Breast epithelium (tissue), 4 donors: ENCODE results near the gene GLMP. TPM values are rescaled to one million over a fixed set of nuclear protein-coding genes. Genes with fewer than 3 reads are reported as not detected.

Experiments used
- DNase-seq, 2 donors: peaks; one replicate each; pipeline ENCODE4 v3.0.0-alpha.2; 2019; ENCODE audit warnings: low spot score in 2 of 2
- H3K27ac ChIP-seq, 2 donors: fragments of 200-600 bp; sonication (generic) in 1 of 2; one replicate each; pipeline ENCODE4 v1.5.1; 2016 to 2019; ENCODE audit warnings: mild to moderate bottlenecking in 1 of 2
- H3K27me3 ChIP-seq, 2 donors: fragments of 200-600 bp; sonication (generic) in 1 of 2; one replicate each; pipeline versions ENCODE4 v1.5.1 to v1.6.0; 2017 to 2019; ENCODE audit warnings: control low read depth in 1 of 2, mild to moderate bottlenecking in 1 of 2
- H3K36me3 ChIP-seq: fragments of 200-600 bp; one replicate; pipeline ENCODE4 v1.5.1; 2019
- H3K4me1 ChIP-seq, 2 donors: fragments of 200-600 bp; sonication (generic); one replicate each; pipeline ENCODE4 v1.5.1; 2016 to 2019; ENCODE audit warnings: control low read depth in 1 of 2
- H3K4me3 ChIP-seq, 3 donors: fragments of 200-600 bp; sonication (generic); 1 replicate in 2 of 3; 2 replicates in 1 of 3; pipeline ENCODE4 v1.5.1; 2016 to 2019; ENCODE audit warnings: mild to moderate bottlenecking in 3 of 3, moderate library complexity in 2 of 3
- H3K9me3 ChIP-seq, 2 donors: fragments of 200-600 bp; sonication (generic) in 1 of 2; one replicate each; pipeline ENCODE4 v1.5.1; 2016 to 2019; ENCODE audit warnings: control low read depth in 1 of 2
- CTCF ChIP-seq, 3 donors: fragments of 450-650 bp; IDR thresholded peaks; one replicate each; pipeline ENCODE4 v1.5.1; 2016 to 2017; ENCODE audit warnings: antibody characterized with exemption in 3 of 3, mild to moderate bottlenecking in 3 of 3, moderate library complexity in 3 of 3
- POLR2A ChIP-seq: fragments of 450-650 bp; IDR thresholded peaks from one replicate; pipeline ENCODE4 v1.6.1; 2016; ENCODE audit warnings: antibody characterized with exemption, mild to moderate bottlenecking, moderate library complexity
- POLR2AphosphoS5 ChIP-seq, 3 donors: sonication (generic); formaldehyde crosslinking; IDR thresholded peaks; one replicate each; pipeline ENCODE4 v1.6.1; 2017; ENCODE audit warnings: antibody characterized with exemption in 3 of 3
- intact Hi-C: fragments of 100-400 bp; cut with DNase I; formaldehyde crosslinking; loops from one replicate; pipeline ENCODE4 v1.15.1; 2023; ENCODE audit warnings: low total_unique reads
- total RNA-seq, 3 donors: library from RNA; depleted of rRNA; stranded (reverse); fragments of >200 nt; gene quantifications; one replicate each; pipeline ENCODE4 v1.1.0, GENCODE V29; 2016

Gene GLMP
- total RNA-seq, 3 donors from 2014 or later, result 36.4 to 68.5 (median 40.2) TPM

GRCh38 chr1:156319664-156320063, 24.2 kb upstream of the GLMP start:
- Histone ChIP-seq H3K9me3 (no peaks in the 10 kb centered on the region), H3K4me3 (no peak overlapping the region), H3K27me3 (no peaks in the 10 kb centered on the region), H3K4me1 (no peaks in the 10 kb centered on the region), H3K36me3 (peaks cover 19% of the 10 kb centered on the region), H3K27ac (no peak overlapping the region)
- DNase-seq, result no peak
- intact Hi-C loops, result no loop called here
- TF ChIP-seq CTCF (IDR thresholded peaks at IDR 0.05), result peak in 2 of 3 donors; percentile 38 to 42
- TF ChIP-seq POLR2A, result no peak

GRCh38 chr1:156316909-156317308, 21.4 kb upstream of the GLMP start:
- H3K36me3 ChIP-seq, result peaks cover 21% of the 10 kb centered on the region
- H3K4me1 ChIP-seq, result no peaks in the 10 kb centered on the region
- TF ChIP-seq POLR2AphosphoS5 (IDR thresholded peaks at IDR 0.05) (no peak), CTCF (IDR thresholded peaks at IDR 0.05) (no peak), POLR2A (no peak)
- intact Hi-C loops, result no loop called here
- no peak overlapping the region for H3K4me3 ChIP-seq
- no peaks in the 10 kb centered on the region for H3K9me3 ChIP-seq
- DNase-seq, result no peak
- H3K27me3 ChIP-seq, result no peaks in the 10 kb centered on the region
- H3K27ac ChIP-seq, result no peak overlapping the region

- intact Hi-C loops, result no loop called here
- H3K4me1 ChIP-seq, result no peaks in the 10 kb centered on the region
- DNase-seq, result peak in 1 of 2 donors; percentile 66
- H3K36me3 ChIP-seq, result peaks cover 10% of the 10 kb centered on the region
- peak overlapping the region; percentile 50 to 79 for H3K27ac ChIP-seq
- H3K9me3 ChIP-seq, result no peaks in the 10 kb centered on the region
- no peaks in the 10 kb centered on the region for H3K27me3 ChIP-seq
- TF ChIP-seq CTCF (IDR thresholded peaks at IDR 0.05) (no peak), POLR2A (no peak), POLR2AphosphoS5 (IDR thresholded peaks at IDR 0.05) (peak in 1 of 3 donors; percentile 26)
- no peak overlapping the region for H3K4me3 ChIP-seq
These were observed 15.5 kb upstream of the GLMP start for GRCh38 chr1:156310962-156311361.

- no peak for DNase-seq
- Histone ChIP-seq H3K9me3 (no peaks in the 10 kb centered on the region), H3K4me1 (no peaks in the 10 kb centered on the region), H3K27ac (no peak overlapping the region), H3K36me3 (peaks cover 7% of the 10 kb centered on the region), H3K4me3 (no peak overlapping the region), H3K27me3 (no peaks in the 10 kb centered on the region)
- TF ChIP-seq POLR2AphosphoS5 (IDR thresholded peaks at IDR 0.05) (no peak), POLR2A (no peak), CTCF (IDR thresholded peaks at IDR 0.05) (no peak)
- intact Hi-C loops, result no loop called here
These were observed 12.6 kb upstream of the GLMP start for GRCh38 chr1:156308078-156308477.

GRCh38 chr1:156305215-156305614, 9.7 kb upstream of the GLMP start:
- Histone ChIP-seq H3K4me3 (no peak overlapping the region), H3K4me1 (no peaks in the 10 kb centered on the region), H3K36me3 (peaks cover 7% of the 10 kb centered on the region), H3K9me3 (no peaks in the 10 kb centered on the region), H3K27me3 (no peaks in the 10 kb centered on the region), H3K27ac (no peak overlapping the region)
- no peak for DNase-seq
- intact Hi-C loops, result no loop called here
- TF ChIP-seq POLR2A, result no peak
- TF ChIP-seq POLR2AphosphoS5 (IDR thresholded peaks at IDR 0.05), result no peak
- TF ChIP-seq CTCF (IDR thresholded peaks at IDR 0.05), result no peak
